ENCODE measurements around the gene STYXL2. TPM values are rescaled to one million over a fixed set of nuclear protein-coding genes. Genes with fewer than 3 reads are reported as not detected.
A peak's percentile ranks its signal among the peaks of the same experiment; 100 is the strongest.

STYXL2 gene
- total RNA-seq = not detected

DNA sequence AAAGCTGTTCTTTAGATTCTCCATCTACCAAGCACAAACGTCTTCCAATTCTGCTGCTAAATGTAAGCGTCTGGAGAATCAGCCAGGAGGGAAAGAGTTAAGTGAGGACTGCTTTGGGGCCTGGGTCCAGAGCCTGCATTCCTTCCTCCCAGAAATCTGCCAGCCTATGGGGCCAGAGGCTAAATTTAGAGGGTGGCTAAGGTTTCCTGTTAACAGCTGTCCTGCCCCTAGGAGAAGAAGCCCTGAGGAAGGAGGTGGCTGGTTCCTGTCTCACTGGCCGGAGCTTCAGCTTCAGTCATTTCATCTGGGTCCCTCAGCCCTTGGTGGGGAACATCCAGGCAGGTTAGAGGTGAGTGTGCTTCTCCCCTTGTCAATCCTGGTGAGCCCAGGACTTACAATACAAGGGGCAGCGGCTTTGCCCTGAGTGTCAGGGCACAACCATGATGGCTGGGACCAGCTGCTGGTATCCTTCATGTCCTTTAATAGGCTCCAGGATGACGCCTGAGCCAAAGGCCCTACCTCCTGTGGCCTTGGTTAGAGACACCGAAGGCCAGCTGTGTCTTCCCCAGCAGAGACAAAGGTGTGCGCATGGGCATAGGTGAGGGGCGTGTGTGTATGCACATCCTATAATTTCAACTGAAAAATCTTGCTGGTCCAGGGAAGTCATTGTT, at the start of gene STYXL2:
STYXL2 (plus strand) TSS at position 230 of the 671 bp plus-strand sequence. CDS start 775 bp downstream, outside the sequence.
- no peak for ATAC-seq

DNA sequence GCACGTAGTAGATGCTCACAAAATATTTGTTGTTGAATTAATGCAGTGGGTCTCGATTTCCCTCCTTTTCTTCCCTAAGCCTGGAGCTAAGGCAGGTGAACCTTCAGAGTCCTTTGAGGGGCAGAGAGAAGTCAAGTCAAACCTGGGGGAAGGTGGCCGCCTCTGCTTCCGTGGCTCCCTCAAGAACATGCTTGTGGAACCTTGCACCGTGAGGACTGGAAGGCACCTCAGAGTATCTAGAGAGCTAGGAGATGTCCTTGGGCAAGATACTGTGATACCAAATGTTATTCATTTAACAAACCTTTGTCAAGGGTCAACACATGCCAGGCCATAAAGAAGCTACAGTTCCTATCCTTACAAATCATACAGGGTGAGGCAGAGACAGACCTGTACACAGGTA, 42.0 kb upstream of the STYXL2 start:
- no peak for ATAC-seq

DNA sequence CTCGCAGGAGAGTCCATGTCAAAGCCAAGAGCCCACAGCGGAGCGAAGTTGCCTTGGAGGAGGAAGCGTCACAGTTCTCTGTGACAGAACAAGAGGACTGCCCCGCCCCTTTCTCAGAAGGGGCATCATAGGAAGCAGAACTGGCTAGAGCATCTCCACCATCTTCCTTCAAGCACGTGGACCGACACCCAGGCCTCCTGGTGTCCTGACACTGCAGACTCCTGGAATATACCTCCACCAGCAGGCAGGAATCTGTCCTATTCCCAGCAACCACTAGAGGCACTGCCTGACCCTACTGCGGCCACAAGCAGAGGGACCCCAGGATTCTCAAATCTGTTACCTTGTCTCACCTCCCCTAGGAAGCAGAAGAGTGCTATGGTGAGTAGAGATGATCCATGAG, 41.5 kb upstream of the STYXL2 start:
- no peak for ATAC-seq

DNA sequence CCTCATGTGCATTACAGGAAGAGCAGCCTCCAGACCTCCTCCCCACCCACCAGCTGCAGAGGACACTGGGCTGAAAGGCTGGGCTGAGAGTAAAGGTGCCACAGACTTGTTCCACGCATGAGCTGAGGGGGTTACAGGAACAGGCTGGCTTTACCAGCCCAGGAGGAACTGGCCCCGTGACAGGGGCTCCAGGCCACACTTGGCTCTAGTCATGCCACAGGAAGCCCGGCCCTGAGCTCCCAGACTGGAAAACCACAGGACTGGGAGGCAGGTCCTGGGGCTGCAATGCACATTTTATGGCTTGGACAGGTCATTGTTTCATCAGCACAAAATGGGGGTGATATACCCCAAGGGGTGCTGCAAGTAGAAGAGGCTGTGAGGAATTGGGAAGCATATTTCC, 39.3 kb upstream of the STYXL2 start:
- no peak for ATAC-seq

DNA sequence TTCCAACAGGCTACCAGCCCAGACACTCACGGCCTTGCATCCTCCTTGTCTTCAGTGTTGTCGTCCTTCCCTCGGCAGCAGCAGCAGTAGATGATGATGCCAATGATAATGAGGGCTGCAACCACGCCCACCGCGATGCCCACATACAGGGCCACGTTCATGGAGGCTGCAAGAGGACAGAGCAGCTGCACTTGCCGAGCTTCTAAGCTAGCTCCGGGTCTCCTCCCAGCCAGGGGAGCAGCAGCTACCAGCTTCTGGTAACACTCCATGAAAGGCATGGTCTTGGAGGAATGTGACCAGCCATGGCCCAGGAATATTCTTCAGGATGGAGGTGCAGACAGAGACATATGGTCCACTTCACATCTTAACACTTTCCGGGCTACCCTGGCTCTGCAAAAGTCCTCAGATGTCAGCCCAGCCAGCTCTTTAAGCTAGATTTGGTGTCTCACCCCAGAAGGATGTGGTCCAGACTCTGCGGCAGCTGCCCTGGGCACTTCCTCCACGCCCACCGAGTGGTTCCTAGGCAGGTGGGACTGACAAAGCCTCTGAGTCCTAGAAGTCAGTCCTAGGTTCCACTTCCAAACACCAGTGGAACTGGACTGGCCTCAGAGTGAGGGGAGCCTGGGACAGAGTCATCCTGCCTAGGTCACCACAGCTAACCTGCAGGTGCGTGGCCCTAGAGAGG, 38.8 kb upstream of the STYXL2 start:
- no peak for ATAC-seq

DNA sequence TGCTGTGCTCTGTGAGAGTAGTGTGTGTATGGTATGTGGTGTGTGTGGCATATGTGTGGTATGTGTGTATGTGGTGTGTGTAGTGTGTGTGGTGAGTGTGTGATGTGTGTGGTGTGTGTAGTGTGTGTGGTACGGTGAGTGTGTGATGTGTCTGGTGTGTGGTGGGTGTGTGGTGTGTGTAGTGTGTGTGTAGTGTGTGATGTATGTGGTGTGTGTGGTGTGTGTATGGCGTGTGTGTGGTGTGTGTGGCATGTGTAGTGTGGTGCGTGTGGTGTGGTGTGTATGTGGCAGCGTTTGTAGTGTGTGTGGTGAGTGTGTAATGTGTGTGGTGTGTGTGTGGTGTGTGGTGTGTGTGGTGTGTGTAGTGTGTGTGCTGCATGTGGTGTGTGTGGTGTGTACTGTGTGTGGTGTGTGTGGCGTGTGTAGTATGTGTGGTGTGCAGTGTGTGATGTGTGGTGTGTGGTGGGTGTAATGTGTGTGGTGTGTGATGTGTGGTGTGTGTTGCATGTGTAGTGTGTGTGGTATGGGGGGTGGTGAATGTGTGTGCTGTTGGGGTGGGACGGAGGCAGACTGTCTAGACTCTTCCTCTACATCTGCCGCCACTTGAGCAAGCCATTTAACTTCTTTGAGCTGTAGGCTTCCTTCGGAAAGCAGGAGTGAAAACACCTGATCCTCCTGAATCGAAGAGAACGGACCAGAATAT, 37.2 kb upstream of the STYXL2 start:
- no peak for ATAC-seq

DNA sequence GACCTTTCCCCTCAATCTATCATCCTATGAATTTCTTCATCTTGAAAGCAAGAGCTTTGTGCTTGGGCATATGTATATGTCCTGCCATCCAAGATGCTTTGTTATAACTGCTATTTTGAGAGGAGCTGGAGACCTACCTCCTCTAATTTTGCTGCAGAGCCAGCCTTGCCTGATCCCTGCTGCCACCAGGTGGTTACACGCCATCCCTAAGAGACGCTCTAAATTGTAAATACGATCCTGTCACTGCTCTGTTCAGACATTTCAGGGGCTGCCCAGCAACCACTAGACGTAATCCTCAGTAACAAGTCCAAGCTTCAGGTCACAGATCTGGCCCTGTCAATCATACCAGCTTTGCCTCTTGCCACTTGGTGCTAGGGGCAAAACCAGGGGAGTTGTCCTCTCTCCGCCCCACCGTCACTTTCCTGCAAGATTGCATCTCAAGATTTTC, 36.6 kb upstream of the STYXL2 start:
- ATAC-seq = peak; percentile 36

DNA sequence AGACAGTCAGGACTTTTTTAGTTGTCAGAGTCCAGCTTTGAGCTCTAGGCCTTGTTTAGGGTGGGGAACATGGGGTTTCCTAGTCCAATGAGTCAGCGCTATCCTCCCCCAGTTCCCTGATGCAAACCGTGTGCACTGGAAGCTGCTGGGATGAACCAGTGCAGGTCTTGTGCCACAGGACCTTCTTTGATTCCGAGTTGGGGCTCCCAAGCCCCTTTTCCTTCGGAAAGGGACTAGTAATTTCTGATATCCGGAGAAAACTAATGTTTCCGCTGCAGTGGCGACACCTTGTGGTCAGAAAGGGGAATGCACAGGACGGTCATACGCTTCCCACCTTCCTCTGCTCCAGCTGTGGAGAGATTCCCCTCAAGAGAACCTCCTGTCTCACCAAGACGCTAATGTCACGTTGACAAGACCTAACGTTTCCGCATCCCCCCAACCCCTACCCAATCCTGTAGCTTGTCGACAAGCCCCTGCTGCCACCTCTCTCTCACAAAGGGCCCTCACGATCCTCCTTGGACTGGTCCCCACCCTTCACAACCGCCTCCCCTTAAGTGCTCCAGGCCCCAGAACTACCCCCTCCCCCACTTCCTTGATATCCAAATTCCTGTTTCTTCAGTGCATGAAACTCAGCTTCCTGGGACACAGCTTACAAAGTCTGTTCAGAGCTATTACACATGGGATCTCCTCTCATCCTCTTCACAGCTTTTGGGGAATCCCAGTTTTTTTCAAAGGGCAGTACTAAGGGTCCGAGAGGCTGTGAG, 34.6 kb upstream of the STYXL2 start:
- peak; percentile 45 for ATAC-seq

DNA sequence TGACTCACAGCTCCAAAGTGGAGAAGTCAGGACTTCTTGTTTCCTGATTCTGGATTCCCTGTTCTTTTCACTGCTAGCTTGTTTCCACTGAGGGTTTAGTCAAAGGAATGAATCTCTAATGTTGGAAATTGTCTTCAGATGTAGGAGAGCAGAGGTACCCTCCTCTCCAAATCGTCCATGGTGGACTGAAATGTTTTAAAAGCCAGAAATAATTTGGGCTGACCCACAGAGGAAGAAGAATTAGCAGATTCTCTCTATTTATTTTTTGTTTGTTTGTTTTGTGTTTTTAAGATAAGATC, 34.1 kb upstream of the STYXL2 start:
- ATAC-seq = no peak

DNA sequence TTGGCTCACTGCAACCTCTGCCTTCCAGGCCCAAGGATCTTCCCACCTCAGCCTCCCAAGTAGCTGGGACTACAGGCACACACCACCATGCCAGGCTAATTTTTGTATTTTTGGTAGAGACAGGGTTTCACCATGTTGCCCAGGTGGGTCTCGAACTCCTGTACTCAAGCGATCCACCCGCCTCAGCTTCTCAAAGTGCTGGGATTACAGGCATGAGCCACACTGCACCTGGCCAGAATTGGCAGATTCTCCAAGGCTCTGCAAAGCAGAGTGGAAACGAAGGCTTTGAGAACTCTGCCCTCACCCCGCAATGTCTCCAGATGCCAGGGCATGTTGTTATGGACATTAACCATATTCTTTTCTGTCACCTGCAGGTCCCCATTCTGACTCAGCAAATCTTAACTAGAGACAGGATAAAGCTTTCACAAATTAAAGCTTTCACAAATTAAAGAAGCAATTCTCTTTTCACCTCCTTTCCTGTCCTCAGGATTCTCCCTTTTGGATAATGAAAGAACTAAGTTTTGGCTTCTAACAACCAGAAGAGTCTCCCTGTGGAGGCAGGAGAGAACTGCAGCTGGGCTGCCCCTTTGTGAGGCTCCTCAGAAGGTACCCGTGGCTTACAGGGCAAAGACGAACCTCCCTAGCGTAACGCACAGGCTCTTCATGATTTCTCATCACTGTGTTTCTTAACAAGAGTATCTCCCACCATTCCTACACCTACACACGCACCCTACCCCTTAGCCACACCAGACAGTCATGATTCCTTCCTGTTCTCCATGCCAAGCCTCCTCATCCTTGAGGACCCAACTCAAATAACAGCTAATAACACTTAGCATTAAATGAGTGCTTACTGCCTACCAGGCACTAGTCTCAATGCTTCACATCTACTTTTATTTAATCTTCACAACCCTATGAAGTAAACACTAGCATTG, 33.5 kb upstream of the STYXL2 start:
- no peak for ATAC-seq

DNA sequence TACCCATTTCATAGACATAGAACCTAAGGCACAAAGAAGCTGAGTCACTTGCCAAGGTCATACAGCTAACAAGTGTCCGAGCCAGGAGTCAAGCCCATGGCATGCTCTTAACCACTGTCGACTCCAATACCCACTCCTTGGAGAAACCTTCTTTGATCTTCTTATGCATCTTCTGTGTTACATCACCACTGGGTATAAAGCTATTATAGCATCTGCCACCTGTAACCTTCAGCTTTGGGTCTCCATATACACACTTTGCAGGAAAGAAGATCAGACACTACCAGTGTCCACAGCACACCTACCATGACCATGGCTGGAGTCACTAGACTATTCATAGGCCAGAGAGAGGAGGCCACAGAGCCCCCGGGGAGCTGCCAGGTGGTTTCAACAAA, 32.8 kb upstream of the STYXL2 start:
- no peak for ATAC-seq

DNA sequence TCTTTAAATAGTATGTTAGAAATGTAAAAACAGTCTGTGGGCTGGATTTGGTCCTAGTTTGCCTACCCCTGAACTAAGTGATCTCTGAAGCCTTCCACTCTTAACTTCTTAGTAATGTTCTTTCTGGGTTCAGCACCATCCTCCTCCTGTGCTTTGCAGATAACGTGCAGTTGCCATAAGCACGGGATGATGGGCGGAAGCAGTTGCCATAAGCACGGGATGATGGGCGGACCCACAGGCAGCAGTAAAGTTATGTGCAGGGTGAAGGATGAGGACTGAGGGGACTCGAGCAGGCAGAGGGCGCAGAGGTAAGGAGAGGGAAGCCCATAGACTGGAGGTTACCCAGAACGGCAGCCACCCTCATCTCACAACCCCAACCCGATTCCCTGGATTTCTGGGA, 29.3 kb upstream of the STYXL2 start:
- no peak for ATAC-seq

DNA sequence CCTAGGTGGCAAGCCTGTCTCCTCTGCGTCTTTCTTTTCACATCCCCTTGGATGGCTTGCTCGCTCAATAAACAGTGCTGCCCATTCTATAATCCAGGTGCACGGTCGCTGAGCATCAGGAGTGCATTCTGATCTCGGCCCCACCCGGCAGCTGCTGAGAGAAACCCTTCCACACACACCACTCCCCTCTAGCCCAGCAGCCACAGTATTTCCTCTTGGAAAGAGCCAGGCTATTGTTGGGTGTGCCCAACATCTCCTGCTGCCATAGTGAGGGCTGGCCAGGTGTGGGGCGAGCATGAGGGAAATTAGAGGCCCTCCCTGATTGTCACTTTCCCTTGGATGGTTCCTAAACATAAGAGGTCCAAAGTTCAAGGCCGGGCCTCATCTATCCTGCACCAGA, 28.4 kb upstream of the STYXL2 start:
- no peak for ATAC-seq

DNA sequence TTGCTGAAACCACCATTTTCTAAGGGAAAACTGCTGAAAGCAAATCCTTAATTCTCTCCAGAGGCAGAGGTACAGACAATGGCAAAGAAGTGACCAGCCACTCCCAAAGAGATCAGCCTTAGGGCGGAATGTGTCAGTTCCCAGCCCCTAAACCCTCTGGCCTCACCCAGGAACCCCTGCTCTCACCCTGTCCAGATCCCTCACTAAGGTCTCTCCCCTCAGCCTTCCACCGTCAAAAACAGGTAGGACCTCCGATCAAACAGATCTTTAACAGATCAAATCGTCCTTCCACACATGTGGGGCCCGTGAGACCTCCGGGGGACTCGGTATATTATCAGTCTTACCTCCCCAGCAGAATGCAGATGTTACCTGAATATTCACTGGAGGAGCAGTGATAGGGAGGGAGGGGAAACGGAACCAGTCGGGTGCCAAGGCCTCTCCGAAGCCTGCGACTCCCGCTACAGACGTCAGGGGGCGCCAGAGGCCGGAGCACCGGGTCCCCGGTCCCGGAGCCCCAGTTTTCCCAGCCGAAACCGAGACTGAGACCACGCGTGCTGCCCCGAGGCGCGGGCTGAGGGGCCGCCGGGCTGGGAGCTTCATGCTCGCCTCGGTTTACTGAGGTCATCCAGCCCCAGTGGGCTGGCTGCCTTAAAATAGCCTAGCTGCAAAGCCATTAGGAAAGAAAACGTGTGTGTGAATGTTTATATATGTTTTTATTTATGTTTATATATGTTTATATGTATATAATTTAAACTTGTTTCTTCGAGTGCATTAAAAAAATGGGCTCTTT, 27.3 kb upstream of the STYXL2 start:
- peak; percentile 87 for ATAC-seq

DNA sequence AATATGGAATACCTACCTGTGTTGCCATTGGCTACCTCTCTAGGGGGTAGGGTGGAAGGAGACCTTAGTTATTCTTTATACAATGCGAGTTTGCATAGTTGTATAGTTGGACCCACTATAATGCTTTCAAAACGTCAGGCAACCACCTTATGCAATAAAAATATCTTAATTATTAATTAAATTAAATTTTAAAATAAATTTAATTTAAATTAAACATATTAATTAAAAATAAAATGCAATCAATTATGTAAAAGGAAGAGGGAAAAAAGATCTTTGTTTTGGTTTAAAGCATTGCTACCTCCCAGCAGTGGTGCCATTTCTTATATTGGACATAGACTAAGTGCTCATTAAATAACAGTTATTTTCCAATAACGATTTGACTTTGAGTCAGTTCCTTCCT, 26.0 kb upstream of the STYXL2 start:
- no peak for ATAC-seq

DNA sequence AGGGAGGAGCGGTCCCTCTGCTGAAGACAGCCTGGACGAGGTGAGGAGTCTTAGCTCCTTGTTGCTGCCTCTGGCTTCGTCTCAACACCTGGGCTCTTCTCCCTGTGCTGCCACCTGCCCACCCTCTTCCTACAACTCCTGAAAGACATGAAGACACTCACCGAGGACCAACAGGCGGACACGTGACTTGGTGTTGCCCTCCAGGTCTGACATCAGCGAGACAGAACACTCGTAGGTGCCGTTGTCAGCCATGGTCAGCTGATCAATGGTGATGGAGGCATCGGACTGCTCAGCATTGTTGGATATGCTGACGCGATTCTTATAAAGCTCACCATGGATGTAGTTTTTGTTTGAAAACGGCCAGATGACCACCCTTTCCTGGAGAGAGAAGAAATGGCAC, 25.1 kb upstream of the STYXL2 start:
- ATAC-seq = no peak

DNA sequence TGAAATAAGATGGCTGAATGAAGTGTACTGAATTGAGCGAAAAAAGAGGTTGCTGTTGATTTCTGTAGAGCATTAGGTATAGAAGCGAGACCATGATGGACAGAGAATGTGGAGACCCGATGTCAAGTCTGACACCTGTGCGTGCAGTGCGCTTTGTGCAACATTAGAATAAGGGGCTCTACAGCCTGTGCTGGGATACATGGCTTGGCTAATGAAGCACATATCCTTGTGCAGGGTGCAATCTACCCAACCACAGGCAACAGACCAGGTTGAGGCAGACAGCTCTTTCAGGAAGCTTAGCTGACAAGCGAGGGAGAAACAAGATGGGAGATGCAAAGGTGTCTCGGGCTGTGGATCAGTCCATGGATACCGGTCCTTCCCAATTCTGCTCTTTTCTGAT, 22.6 kb upstream of the STYXL2 start:
- no peak for ATAC-seq

DNA sequence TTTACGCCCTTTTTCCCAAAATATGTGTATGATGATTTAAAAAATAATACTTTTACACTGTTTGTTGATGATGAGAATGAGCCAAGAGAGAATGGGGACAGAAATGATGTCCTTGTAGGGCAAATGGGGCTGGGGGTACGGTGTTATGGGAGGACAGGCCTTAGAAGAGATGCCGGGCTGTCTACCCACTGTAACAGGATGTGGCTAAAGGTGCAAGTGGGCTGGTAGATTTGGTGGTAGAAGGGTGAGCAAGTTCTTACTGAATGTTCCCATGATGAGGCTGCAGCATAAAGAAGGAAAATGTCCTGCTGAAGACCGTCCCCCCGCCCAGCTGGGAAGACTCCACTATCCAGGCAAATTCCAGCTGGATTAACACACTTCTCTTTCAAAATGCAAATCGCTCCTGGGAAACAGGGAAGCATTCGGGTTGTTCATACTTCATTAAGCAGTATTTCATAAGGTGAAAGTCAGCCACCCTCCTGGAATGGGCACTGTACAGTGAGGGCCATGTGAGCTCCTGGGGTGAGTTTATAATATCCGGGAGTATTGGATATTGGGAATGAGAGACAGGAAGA, 17.7 kb upstream of the STYXL2 start:
- ATAC-seq = no peak

DNA sequence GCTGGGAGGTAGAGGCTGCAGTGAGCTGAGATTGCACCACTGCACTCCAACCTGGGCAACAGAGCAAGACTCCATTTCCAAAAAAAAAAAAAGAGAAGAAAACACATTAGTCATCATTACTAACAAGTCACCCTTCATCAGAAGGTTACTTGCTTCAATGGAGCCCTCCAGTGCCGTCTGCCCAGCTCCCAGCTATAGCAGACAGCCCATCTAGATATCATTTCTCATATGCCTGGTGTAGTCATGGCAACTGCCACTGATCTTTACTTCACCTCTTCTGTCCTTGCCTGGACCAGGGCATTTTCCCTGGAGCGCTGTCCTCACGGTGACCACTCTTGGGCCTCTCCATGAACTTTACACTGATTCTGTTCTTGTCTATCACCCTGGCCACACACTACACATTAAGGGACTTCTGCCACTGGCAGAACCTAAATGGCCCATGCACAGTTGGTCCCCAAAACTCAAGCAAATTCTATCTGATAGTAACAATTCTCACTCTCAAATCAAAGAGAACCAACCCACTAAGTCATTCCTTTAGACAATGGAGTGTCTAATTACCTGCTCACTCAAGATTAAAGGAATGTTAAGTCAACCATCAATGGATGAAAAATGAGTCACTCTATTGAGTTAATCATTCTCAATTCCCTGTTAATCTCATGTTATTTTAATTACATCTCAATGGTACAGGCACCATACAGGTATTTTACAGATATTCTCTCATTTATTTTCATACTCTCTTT, 16.6 kb upstream of the STYXL2 start:
- no peak for ATAC-seq

DNA sequence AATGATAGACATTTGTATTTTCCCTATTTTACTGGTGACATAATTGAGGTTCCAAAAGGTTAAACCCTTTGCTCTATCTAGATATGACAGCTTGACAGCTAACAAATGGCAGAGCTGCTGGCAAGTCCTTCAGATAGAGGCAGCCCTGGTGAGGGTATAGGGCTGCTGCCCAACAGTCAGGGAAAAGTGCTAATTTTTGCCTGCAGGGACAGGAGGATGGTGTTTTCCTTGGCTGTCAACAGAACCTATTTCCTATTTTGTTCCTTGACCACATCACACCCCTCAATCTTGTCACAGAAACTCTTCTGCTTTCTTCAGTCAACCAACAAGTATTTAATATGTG, 16.0 kb upstream of the STYXL2 start:
- no peak for ATAC-seq

Measured in esophagus mucosa (tissue), 1 donor.